Measurements from ENCODE around the gene PHKB.
"Not testable (repeated sequence)": the region's sequence is repeated elsewhere in the genome, so short reads cannot be mapped to it uniquely, and the experiment has no call there.

The PHKB gene

GRCh38 chr16:47533744-47534292 lies 72.7 kb downstream of the PHKB start:
- DNase-seq (ENCODE audit: low spot score) (no peak), ATAC-seq (ENCODE audit: low read depth) (no peak)
- Histone ChIP-seq H3K9me3 (ENCODE audit: severe bottlenecking) (no peaks in the 10 kb centered on the region), H3K27me3 (ENCODE audit: insufficient read depth, poor library complexity, severe bottlenecking) (no peaks in the 10 kb centered on the region), H3K4me1 (ENCODE audit: insufficient read depth, poor library complexity, severe bottlenecking) (no peaks in the 10 kb centered on the region), H3K36me3 (ENCODE audit: low read depth) (peaks cover 26% of the 10 kb centered on the region), H3K27ac (ENCODE audit: poor library complexity, severe bottlenecking) (no peak overlapping the region), H3K4me3 (ENCODE audit: severe bottlenecking) (no peak overlapping the region)
- no peak for TF ChIP-seq CTCF (IDR thresholded peaks at IDR 0.05; ENCODE audit: poor library complexity, severe bottlenecking)

DNA sequence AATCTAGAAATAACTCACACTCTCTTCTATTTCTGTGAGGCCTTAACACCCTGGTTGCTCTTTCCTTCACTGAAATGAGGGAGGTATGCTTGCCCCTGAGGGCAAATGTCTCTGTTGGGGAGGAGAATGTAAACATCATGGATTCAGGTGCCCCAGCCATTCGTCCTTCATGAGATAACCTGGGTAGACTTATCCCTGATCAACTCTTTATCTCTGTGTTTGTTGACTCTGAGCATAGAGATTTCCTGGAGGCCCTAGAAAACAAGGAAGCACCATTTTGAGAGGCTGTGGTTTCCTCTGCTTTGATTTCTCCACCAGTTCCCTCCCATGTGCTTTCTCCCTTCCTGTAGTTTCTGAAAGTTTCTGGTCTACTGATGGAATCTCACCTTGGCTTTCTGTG lies 77.3 kb downstream of the PHKB start:
- H3K4me3 ChIP-seq (ENCODE audit: severe bottlenecking): no peak overlapping the region
- no peak for TF ChIP-seq CTCF (IDR thresholded peaks at IDR 0.05; ENCODE audit: poor library complexity, severe bottlenecking)
- H3K36me3 ChIP-seq (ENCODE audit: low read depth): peaks cover 18% of the 10 kb centered on the region

GRCh38 chr16:47539707-47540670 lies 78.9 kb downstream of the PHKB start:
- not testable (repeated sequence) for H3K4me3 ChIP-seq (ENCODE audit: severe bottlenecking); ATAC-seq (ENCODE audit: low read depth); H3K9me3 ChIP-seq (ENCODE audit: severe bottlenecking); H3K27me3 ChIP-seq (ENCODE audit: insufficient read depth, poor library complexity, severe bottlenecking); H3K27ac ChIP-seq (ENCODE audit: poor library complexity, severe bottlenecking); DNase-seq (ENCODE audit: low spot score); H3K4me1 ChIP-seq (ENCODE audit: insufficient read depth, poor library complexity, severe bottlenecking)
- peaks cover 13% of the 10 kb centered on the region for H3K36me3 ChIP-seq (ENCODE audit: low read depth)

More for the DNA sequence above, 77.3 kb downstream of the PHKB start:
- no peak for DNase-seq (ENCODE audit: low spot score)
- ATAC-seq (ENCODE audit: low read depth): no peak
- Histone ChIP-seq H3K4me1 (ENCODE audit: insufficient read depth, poor library complexity, severe bottlenecking) (no peaks in the 10 kb centered on the region), H3K27ac (ENCODE audit: poor library complexity, severe bottlenecking) (no peak overlapping the region), H3K9me3 (ENCODE audit: severe bottlenecking) (peaks cover 2% of the 10 kb centered on the region), H3K27me3 (ENCODE audit: insufficient read depth, poor library complexity, severe bottlenecking) (no peaks in the 10 kb centered on the region)

- H3K27ac ChIP-seq (ENCODE audit: poor library complexity, severe bottlenecking); H3K27me3 ChIP-seq (ENCODE audit: insufficient read depth, poor library complexity, severe bottlenecking); DNase-seq (ENCODE audit: low spot score); ATAC-seq (ENCODE audit: low read depth); H3K4me1 ChIP-seq (ENCODE audit: insufficient read depth, poor library complexity, severe bottlenecking); H3K36me3 ChIP-seq (ENCODE audit: low read depth); H3K9me3 ChIP-seq (ENCODE audit: severe bottlenecking); H3K4me3 ChIP-seq (ENCODE audit: severe bottlenecking): not testable (repeated sequence)
Observed at GRCh38 chr16:47541135-47541534, 80.0 kb downstream of the PHKB start.

GRCh38 chr16:47544255-47544654 lies 83.1 kb downstream of the PHKB start:
- H3K27ac ChIP-seq (ENCODE audit: poor library complexity, severe bottlenecking); ATAC-seq (ENCODE audit: low read depth); H3K27me3 ChIP-seq (ENCODE audit: insufficient read depth, poor library complexity, severe bottlenecking); DNase-seq (ENCODE audit: low spot score); H3K4me3 ChIP-seq (ENCODE audit: severe bottlenecking); H3K4me1 ChIP-seq (ENCODE audit: insufficient read depth, poor library complexity, severe bottlenecking); H3K9me3 ChIP-seq (ENCODE audit: severe bottlenecking): not testable (repeated sequence)
- peaks cover 18% of the 10 kb centered on the region for H3K36me3 ChIP-seq (ENCODE audit: low read depth)

- not testable (repeated sequence) for H3K27ac ChIP-seq (ENCODE audit: poor library complexity, severe bottlenecking); ATAC-seq (ENCODE audit: low read depth); H3K4me1 ChIP-seq (ENCODE audit: insufficient read depth, poor library complexity, severe bottlenecking)
Observed at GRCh38 chr16:47551185-47551584, 90.1 kb downstream of the PHKB start.

DNA sequence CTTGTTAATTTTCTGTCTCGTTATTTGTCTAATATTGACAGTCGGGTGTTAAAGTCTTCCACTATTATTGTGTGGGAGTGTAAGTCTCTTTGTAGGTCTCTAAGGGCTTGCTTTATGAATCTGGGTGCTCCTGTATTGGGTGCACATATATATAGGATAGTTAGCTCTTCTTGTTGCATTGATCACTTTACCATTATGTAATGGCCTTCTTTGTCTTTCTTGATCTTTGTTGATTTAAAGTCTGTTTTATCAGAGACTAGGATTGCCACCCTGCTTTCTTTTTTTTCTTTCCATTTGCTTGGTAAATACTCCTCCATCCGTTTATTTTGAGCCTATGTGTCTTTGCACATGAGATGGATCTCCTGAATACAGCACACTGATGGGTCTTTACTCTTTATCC lies 90.6 kb downstream of the PHKB start:
- not testable (repeated sequence) for H3K27me3 ChIP-seq (ENCODE audit: insufficient read depth, poor library complexity, severe bottlenecking); ATAC-seq (ENCODE audit: low read depth); H3K9me3 ChIP-seq (ENCODE audit: severe bottlenecking); H3K4me1 ChIP-seq (ENCODE audit: insufficient read depth, poor library complexity, severe bottlenecking); H3K27ac ChIP-seq (ENCODE audit: poor library complexity, severe bottlenecking); DNase-seq (ENCODE audit: low spot score); H3K4me3 ChIP-seq (ENCODE audit: severe bottlenecking)
- H3K36me3 ChIP-seq (ENCODE audit: low read depth): peaks cover 29% of the 10 kb centered on the region

More at GRCh38 chr16:47551185-47551584, 90.1 kb downstream of the PHKB start:
- H3K27me3 ChIP-seq (ENCODE audit: insufficient read depth, poor library complexity, severe bottlenecking); DNase-seq (ENCODE audit: low spot score); H3K9me3 ChIP-seq (ENCODE audit: severe bottlenecking); H3K4me3 ChIP-seq (ENCODE audit: severe bottlenecking): not testable (repeated sequence)
- H3K36me3 ChIP-seq (ENCODE audit: low read depth): peaks cover 29% of the 10 kb centered on the region

Data from RWPE2 (cell line).